Stimulated activated CD4-positive, alpha-beta T cell treated with anti-CD3 and anti-CD28 coated beads, TNF-alpha, amount 100 ng/mL, for 1 hour (primary cell): ENCODE measurements around the gene SETMAR.

Source experiments
- DNase-seq, 3 donors: peaks; one replicate each; pipeline ENCODE4 v3.0.0-alpha.2; 2020; ENCODE audit warnings: low read depth in 3 of 3, low spot score in 1 of 3

The SETMAR gene

GRCh38 chr3:4351164-4351855, 48.1 kb downstream of the SETMAR start:
- DNase-seq, result no peak

DNA sequence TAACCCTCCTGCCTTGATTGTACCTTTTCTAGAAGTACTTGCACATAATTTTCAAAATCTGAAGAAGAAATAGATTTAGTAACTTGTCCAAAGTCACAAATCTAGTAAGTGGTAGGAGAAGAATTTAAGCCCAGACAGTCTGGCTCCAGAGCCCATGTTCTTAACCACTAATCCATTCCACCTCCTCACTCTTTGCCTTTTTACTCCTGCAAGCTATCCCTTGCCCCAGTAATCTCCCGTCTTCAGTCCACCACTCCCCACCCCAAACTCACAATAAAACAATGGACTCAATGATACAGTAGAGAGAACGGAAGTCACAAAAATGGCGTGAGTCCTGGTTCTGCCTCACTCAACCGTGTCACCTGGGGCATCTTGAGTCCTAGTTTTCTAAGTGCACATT, 48.7 kb downstream of the SETMAR start:
- DNase-seq, result no peak

GRCh38 chr3:4355401-4356219, 52.4 kb downstream of the SETMAR start:
- DNase-seq, result no peak

GRCh38 chr3:4356220-4356540, 53.0 kb downstream of the SETMAR start:
- DNase-seq, result no peak

DNA sequence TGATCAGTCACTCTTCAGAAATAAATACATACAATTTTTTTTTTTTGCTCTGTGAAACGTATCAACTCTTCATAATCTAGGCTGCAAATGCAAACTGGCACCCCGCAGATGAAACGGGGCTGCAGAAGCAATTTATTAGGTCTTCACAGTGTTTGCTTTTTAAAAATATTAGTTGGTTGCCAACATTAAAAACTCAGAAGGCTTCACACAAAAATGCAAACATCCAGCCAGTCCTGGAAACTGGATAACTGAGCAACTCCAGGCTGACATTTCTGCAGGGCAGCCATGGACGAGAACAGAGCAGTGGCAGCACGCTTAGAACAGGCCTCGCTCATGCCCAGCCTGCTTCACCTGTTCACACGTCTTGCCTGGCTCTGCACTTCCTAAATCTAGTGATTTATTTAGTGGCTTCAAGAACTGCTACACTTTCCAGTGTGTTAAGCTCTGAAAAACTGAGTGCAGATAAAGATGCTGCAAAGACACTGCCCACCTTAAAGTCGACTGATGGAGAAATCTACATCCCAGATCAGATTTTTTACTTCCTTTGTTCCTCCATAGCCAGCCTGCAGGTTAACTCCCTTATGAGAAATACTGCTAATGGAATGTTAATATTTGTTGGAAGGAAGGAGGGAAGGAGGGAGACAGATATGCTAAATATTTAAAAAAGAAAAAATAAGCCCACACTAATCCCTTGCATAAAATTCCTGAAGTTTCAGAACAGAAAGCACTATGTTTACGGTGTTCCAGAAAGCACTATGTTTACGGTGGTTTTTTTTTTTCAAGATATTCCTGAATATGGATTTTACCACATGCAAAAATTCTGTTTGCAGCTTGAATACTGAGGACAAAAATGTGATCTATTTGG, 53.6 kb downstream of the SETMAR start:
- DNase-seq, result no peak

- no peak for DNase-seq
Measured at GRCh38 chr3:4358273-4358672, 55.1 kb downstream of the SETMAR start.

DNA sequence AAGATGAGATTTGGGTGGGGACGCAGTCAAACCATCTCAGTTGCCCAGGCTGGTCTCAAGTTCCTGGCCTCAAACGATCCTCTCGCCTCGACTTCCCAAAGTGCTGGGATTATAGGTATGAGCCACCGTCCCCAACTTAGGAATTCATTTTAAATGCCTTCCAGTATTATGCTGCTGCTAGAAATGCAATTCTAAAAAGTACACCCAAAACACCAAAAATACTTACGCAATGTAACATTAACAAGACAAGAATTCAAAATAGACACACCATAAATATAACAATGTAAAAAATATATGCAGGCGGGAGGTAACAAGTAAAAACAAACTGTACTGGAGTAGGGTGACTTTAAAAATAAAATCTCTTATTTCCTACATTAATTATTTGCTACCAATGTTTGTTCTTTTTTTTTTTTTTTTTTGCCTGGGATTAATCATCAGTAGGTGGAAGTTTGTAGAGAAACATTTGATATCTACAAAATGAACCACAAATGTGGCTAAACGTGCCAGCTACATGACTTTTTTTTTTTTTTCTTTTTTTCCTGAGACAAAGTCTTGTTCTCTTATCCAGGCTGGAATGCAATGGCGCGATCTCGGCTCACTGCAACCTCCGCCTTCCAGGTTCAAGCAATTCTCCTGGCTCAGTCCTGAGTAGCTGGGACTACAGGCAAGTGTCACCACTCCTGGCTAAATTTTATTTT, 56.8 kb downstream of the SETMAR start:
- no peak for DNase-seq

DNA sequence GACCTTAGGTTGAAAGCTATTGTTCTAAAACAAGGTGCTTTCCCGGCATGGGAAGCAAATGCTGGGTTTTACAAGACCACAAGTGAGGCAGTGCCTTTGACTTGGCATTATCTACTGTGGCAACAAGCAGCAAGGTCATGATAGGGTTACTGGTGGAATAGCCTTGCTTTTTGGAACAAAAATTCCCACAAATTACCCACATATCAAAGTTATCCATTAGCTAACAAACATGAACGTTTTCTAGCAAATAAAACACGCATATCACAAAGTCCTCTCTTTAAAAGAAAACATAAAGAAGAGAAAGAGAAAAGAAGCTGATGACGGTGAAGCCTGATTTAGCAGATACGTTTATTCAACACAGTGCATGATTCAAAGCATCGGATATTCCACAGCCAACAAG, 57.6 kb downstream of the SETMAR start:
- DNase-seq, result no peak

DNA sequence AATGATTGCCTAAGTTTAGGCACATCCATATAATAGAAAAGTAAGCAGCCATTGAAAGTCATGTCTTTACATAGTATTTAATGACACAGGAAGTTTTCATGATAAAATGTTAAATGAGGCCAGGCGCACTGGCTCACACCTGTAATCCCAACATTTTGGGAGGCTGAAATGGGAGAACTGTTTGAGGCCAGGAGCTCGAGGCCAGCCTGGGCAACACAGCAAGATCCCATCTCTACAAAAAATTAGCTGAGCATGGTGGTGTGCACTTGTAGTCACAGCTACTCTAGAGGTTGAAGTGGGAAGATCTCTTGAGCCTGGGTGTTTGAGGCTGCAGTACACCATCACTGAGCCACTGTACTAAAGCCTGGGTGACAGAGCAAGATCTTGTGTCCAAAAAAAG, 59.4 kb downstream of the SETMAR start:
- DNase-seq, result no peak
